Panc1 (cell line): ENCODE measurements around the gene STON1.

Source experiments
- CTCF ChIP-seq: fragments of 450-650 bp; IDR thresholded peaks from 2 replicates; pipeline ENCODE4 v1.5.1; 2017; ENCODE audit warnings: mild to moderate bottlenecking
- POLR2AphosphoS5 ChIP-seq: IDR thresholded peaks from 2 replicates; pipeline ENCODE4 v1.6.1; 2012; ENCODE audit warnings: mild to moderate bottlenecking, low read depth, low read length, moderate library complexity
- REST ChIP-seq, 2 experiments: IDR thresholded peaks; 2 replicates each; pipeline ENCODE4 v1.6.1; 2011 to 2012; ENCODE audit warnings: low read depth in 2 of 2, control low read depth in 1 of 2, low read length in 1 of 2, mild to moderate bottlenecking in 1 of 2, moderate library complexity in 1 of 2; ENCODE audit not compliant: insufficient read depth in 1 of 2
- SIN3A ChIP-seq: IDR thresholded peaks from 2 replicates; pipeline ENCODE4 v1.6.1; 2012; ENCODE audit warnings: low read depth, mild to moderate bottlenecking, low read length, moderate library complexity, borderline replicate concordance; ENCODE audit not compliant: insufficient read depth
- TCF7L2 ChIP-seq: IDR thresholded peaks from 2 replicates; pipeline ENCODE4 v1.6.1; 2011; ENCODE audit warnings: mild to moderate bottlenecking, low read depth, low read length, inconsistent platforms

- TF ChIP-seq CTCF (no peak), POLR2AphosphoS5 (no peak), SIN3A (no peak), REST (IDR thresholded peaks at IDR 0.05; ENCODE audit: insufficient read depth in 1 of 2, low read depth in 2 of 2, low read length in 1 of 2) (no peak), TCF7L2 (no peak)
Measured at GRCh38 chr2:48529676-48530032, 300 bp upstream of the STON1 start.
